Right lobe of liver (tissue), 6 donors: Measurements from ENCODE around the gene SCN4A. TPM values are rescaled to one million over a fixed set of nuclear protein-coding genes. Genes with fewer than 3 reads are reported as not detected.

Experiments
- ATAC-seq, 4 donors: fragments of 200-7000 bp; cut with Tn5 transposase; one replicate each; pipeline ENCODE4 v1.9.1; 2020; ENCODE audit warnings: mild to moderate bottlenecking in 4 of 4, moderate library complexity in 4 of 4
- DNase-seq, 3 donors: peaks; one replicate each; pipeline ENCODE4 v3.0.0-alpha.2; 2020
- H3K27ac ChIP-seq, 3 donors: fragments of 200-600 bp; one replicate each; pipeline ENCODE4 v1.8.0; 2022
- H3K27me3 ChIP-seq, 2 donors: fragments of 200-600 bp; one replicate each; pipeline ENCODE4 v1.8.0; 2022
- H3K36me3 ChIP-seq, 4 donors: fragments of 200-600 bp; sonication (generic) in 1 of 4; one replicate each; pipeline versions ENCODE4 v1.5.1 to v1.8.0; 2017 to 2022; ENCODE audit warnings: control low read depth in 1 of 4
- H3K4me1 ChIP-seq, 4 donors: fragments of 200-600 bp; sonication (generic) in 1 of 4; one replicate each; pipeline versions ENCODE4 v1.5.1 to v1.8.0; 2017 to 2022; ENCODE audit warnings: control low read depth in 1 of 4
- H3K4me3 ChIP-seq, 3 donors: fragments of 200-600 bp; one replicate each; pipeline ENCODE4 v1.8.0; 2022
- H3K9me3 ChIP-seq, 4 donors: fragments of 200-600 bp; sonication (generic) in 1 of 4; one replicate each; pipeline versions ENCODE4 v1.5.1 to v1.8.0; 2017 to 2022; ENCODE audit warnings: control low read depth in 1 of 4
- CTCF ChIP-seq, 4 donors: fragments of 200-600 bp in 3 of 4; fragments of 450-650 bp in 1 of 4; IDR thresholded peaks; one replicate each; pipeline versions ENCODE4 v1.5.1 to v1.8.0; 2016 to 2022; ENCODE audit warnings: antibody characterized with exemption in 4 of 4, mild to moderate bottlenecking in 2 of 4
- POLR2A ChIP-seq: fragments of 450-650 bp; IDR thresholded peaks from one replicate; pipeline ENCODE4 v1.6.1; 2017; ENCODE audit warnings: antibody characterized with exemption, mild to moderate bottlenecking
- WGBS: methylation state at CpG from one replicate; pipeline ENCODE4 v1.1.6; 2018; ENCODE audit warnings: low coverage, low lambda C conversion rate; ENCODE audit not compliant: insufficient coverage; ENCODE audit errors: missing lambda C conversion rate; 5-methylcytosine and 5-hydroxymethylcytosine counted together
- intact Hi-C, 2 donors: fragments of 100-400 bp; cut with DNase I; formaldehyde crosslinking; loops; one replicate each; pipeline versions ENCODE4 v1.11.2 to v1.14.1; 2022
- total RNA-seq, 6 experiments: library from RNA; depleted of rRNA in 2 of 6; stranded (reverse); fragments of >200 nt in 2 of 6; fragmentation: NEBNext Ultra II Directional in 3 of 6; extraction: Animal tissue kit (Norgen Biotek cat#: 25700) in 3 of 6; gene quantifications; one replicate each; pipeline versions ENCODE4 v1.1.0 to v1.2.4, GENCODE V29; 2016 to 2023
- donor health status: DM: no; HTN: yes; CAD: no.
- donor health status: DM: no; HTN: no; CAD: no.
- donor health status: DM: no; HTN: no; CAD: no.
- donor health status: DM: no; HTN: yes; CAD: no.
- donor health status: DM: no; HTN: yes; CAD: no.

SCN4A gene
- total RNA-seq, 6 experiments from 2014 or later, result 0.10 to 1.4 (median 0.20) TPM

- no peak for ATAC-seq
- TF ChIP-seq POLR2A (no peak), CTCF (IDR thresholded peaks at IDR 0.05) (no peak)
- Histone ChIP-seq H3K4me1 (no peaks in the 10 kb centered on the region), H3K4me3 (no peak overlapping the region), H3K36me3 (no peaks in the 10 kb centered on the region), H3K27me3 (no peaks in the 10 kb centered on the region), H3K9me3 (no peaks in the 10 kb centered on the region), H3K27ac (no peak overlapping the region)
- WGBS, result 86% methylated on average over 6 of the region's 9 CpGs
- intact Hi-C loops, result loop anchor here in 1 of 2 donors (10.0 kb wide), 1 partner anchor 61 kb away; no protein-coding TSS in a partner anchor
- no peak for DNase-seq
Observed at GRCh38 chr17:63943745-63944144, 29.0 kb downstream of the SCN4A start.

DNA sequence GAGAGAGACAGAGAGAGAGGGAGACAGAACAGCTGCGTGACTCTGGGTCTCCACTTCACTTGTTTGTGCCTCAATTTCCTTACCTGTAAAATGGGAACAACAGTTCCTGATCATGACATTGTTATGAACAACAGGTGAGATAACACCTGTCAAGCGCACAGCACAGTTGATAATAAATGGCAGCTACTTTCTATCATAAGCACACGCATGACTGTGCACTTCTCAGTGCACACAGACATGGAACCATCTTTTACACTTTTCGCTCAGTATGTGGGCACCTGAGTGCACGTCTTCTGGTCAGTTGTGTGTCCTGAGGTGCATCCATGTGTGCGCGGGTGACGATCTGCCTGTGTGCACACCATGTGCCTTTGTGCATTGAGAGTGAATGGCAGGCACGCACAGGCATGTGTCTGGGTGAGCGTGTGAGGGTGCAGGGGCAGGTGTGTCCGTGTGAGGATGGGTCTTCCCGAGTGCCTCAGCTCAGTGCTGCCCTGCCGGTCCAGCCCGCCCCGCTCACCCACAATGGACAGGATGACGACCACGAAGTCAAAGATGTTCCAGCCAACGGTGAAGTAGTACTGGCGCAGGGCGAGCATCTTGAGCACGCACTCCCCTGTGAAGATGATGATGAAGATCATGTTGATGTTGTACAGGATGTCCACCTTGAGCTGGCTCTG lies 30.3 kb downstream of the SCN4A start:
- no peaks in the 10 kb centered on the region for H3K36me3 ChIP-seq
- no peak overlapping the region for H3K27ac ChIP-seq
- H3K4me1 ChIP-seq, result no peaks in the 10 kb centered on the region
- 92% methylated on average over 5 of the region's 21 CpGs for WGBS
- intact Hi-C loops, result loop anchor here in 1 of 2 donors (10.0 kb wide), 1 partner anchor 62 kb away; no protein-coding TSS in a partner anchor
- H3K4me3 ChIP-seq, result no peak overlapping the region
- no peaks in the 10 kb centered on the region for H3K9me3 ChIP-seq
- no peak for DNase-seq
- ATAC-seq, result no peak
- H3K27me3 ChIP-seq, result no peaks in the 10 kb centered on the region
- TF ChIP-seq POLR2A, result no peak
- no peak for TF ChIP-seq CTCF (IDR thresholded peaks at IDR 0.05)

DNA sequence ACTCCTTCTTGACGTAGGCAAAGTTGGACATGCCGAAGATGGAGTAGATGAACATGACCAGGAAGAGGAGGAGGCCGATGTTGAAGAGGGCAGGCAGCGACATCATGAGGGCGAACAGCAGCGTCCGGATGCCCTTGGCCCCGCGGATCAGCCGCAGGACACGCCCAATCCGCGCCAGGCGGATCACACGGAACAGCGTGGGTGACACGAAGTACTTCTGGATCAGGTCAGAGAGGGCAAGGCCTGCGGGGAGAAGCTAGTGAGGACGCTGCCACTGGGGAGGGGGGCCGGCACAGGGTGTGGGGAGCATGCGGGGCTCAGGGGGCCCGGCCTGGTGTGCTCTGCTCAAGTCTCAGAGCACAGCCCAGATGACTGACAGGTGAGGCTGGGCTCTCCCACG lies 31.0 kb downstream of the SCN4A start:
- intact Hi-C loops, result loop anchor here in 1 of 2 donors (10.0 kb wide), 1 partner anchor 63 kb away; no protein-coding TSS in a partner anchor
- Histone ChIP-seq H3K4me3 (no peak overlapping the region), H3K27ac (no peak overlapping the region), H3K4me1 (no peaks in the 10 kb centered on the region), H3K36me3 (no peaks in the 10 kb centered on the region), H3K27me3 (no peaks in the 10 kb centered on the region), H3K9me3 (no peaks in the 10 kb centered on the region)
- DNase-seq, result no peak
- ATAC-seq, result no peak
- WGBS, result 96% methylated on average over 15 of the region's 23 CpGs
- no peak for TF ChIP-seq CTCF (IDR thresholded peaks at IDR 0.05)
- no peak for TF ChIP-seq POLR2A

- 73% methylated on average over 3 of the region's 12 CpGs for WGBS
- no peak for TF ChIP-seq CTCF (IDR thresholded peaks at IDR 0.05)
- no peak for TF ChIP-seq POLR2A
- intact Hi-C loops, result loop anchor here in 1 of 2 donors (10.0 kb wide), 1 partner anchor 64 kb away; no protein-coding TSS in a partner anchor
- H3K27me3 ChIP-seq, result no peaks in the 10 kb centered on the region
- H3K9me3 ChIP-seq, result no peaks in the 10 kb centered on the region
- H3K4me1 ChIP-seq, result no peaks in the 10 kb centered on the region
- ATAC-seq (no peak), DNase-seq (no peak)
- H3K36me3 ChIP-seq, result no peaks in the 10 kb centered on the region
- H3K4me3 ChIP-seq, result no peak overlapping the region
- H3K27ac ChIP-seq, result no peak overlapping the region
Observed at GRCh38 chr17:63941162-63941561, 31.6 kb downstream of the SCN4A start.
